H1 (cell line): ENCODE data around the gene SLCO2A1. TPM values are rescaled to one million over a fixed set of nuclear protein-coding genes. Genes with fewer than 3 reads are reported as not detected.

ENCODE experiments used
- BACH1 ChIP-seq: IDR thresholded peaks from 2 replicates; pipeline ENCODE4 v1.6.1; 2012; ENCODE audit warnings: low read length, improper control_type of control experiment
- KDM1A ChIP-seq: fragments of 200-600, 300-600 bp; sonication (generic); IDR thresholded peaks from 2 replicates; pipeline ENCODE4 v1.7.1; 2016; ENCODE audit warnings: mild to moderate bottlenecking, low read length, borderline replicate concordance
- NANOG ChIP-seq: IDR thresholded peaks from 2 replicates; pipeline ENCODE4 v1.6.1; 2011; ENCODE audit warnings: low read length, low read depth, mild to moderate bottlenecking, inconsistent platforms; ENCODE audit not compliant: insufficient read depth, poor library complexity, severe bottlenecking
- POLR2A ChIP-seq, 2 experiments: IDR thresholded peaks; 1 replicate in 1 of 2; 2 replicates in 1 of 2; pipeline ENCODE4 v1.6.1; 2011; ENCODE audit warnings: low read depth in 2 of 2, low read length in 2 of 2, mild to moderate bottlenecking in 2 of 2; ENCODE audit errors: control extremely low read depth in 1 of 2
- SP4 ChIP-seq: IDR thresholded peaks from 2 replicates; pipeline ENCODE4 v1.6.1; 2012; ENCODE audit warnings: low read length, inconsistent platforms
- TAF1 ChIP-seq: IDR thresholded peaks from 2 replicates; pipeline ENCODE4 v1.6.1; 2011; ENCODE audit warnings: mild to moderate bottlenecking, low read depth, low read length
- TAF7 ChIP-seq: optimal IDR thresholded peaks from 2 replicates; pipeline ENCODE3; 2011; ENCODE audit warnings: low read depth, mild to moderate bottlenecking, inconsistent platforms, low read length, moderate library complexity, borderline replicate concordance
- polyA plus RNA-seq, 7 experiments: library from polyadenylated mRNA; depleted of rRNA in 3 of 7; stranded (reverse) in 5 of 7; unstranded in 2 of 7; fragments of >200 nt in 5 of 7; fragments of 200-250 nt in 2 of 7; gene quantifications; 1 replicate in 5 of 7; 2 replicates in 1 of 7; 4 replicates in 1 of 7; pipeline versions ENCODE4 v1.2.1 to v1.2.3, GENCODE V29; 2011 to 2013; ENCODE audit warnings: missing spikeins in 2 of 7, mixed read lengths in 2 of 7
- total RNA-seq: library from RNA; stranded (reverse); fragmentation: NEBNext Ultra II Directional; extraction: Animal tissue kit (Norgen Biotek cat#: 25700); gene quantifications from 2 replicates; pipeline ENCODE4 v1.2.1, GENCODE V29; 2021

SLCO2A1 gene
- total and polyA plus RNA-seq, 2 of the 8 experiments (the other 6 are each of a cell fraction or from before 2014, with no cell fraction given), result 1.1 to 2.3 TPM

DNA sequence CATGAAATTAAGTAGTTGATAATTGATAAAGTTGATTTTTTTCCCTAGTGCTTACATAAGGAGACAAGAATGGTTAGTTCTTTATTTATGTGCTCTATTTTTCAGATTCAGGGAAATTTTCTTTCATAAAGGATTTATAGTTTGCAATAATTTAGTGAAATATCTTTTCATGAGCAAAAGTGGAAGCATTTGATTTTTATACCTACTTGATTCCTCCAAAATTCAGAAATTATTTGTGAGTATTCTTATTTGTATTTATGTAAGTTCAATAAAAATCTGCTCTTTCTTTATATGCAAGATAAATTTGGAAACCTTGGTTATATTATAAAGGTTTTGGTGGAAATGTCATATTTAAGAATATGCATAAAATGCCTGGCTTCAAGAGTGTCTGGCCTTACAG, 14.7 kb upstream of the SLCO2A1 start (continued):
- TF ChIP-seq KDM1A (no peak), NANOG (no peak), POLR2A (IDR thresholded peaks at IDR 0.05; ENCODE audit: control extremely low read depth in 1 of 2, low read depth in 2 of 2, low read length in 2 of 2) (no peak), BACH1 (no peak), TAF1 (no peak), TAF7 (no peak), SP4 (no peak)
